Small intestine (tissue), 7 donors: Measurements from ENCODE around the gene CC2D1A. TPM values are rescaled to one million over a fixed set of nuclear protein-coding genes. Genes with fewer than 3 reads are reported as not detected.
A peak's percentile ranks its signal among the peaks of the same experiment; 100 is the strongest.

ENCODE experiments used
- DNase-seq, 2 donors: peaks; one replicate each; pipeline versions ENCODE4 v3.0.0 to v3.0.0-alpha.2; 2013
- FAIRE-seq: peaks from 2 replicates; lab custom pipeline; 2012; peaks lifted over from hg19 to GRCh38; lab: Jason Lieb, UNC
- H3K27ac ChIP-seq, 3 donors: one replicate each; pipeline ENCODE4 v1.5.1; 2013; ENCODE audit warnings: low read length in 2 of 3, mild to moderate bottlenecking in 2 of 3, control low read depth in 1 of 3, inconsistent platforms in 1 of 3, low read depth in 1 of 3, moderate library complexity in 1 of 3
- H3K27me3 ChIP-seq, 3 donors: one replicate each; pipeline ENCODE4 v1.6.1; 2013; ENCODE audit warnings: low read length in 3 of 3, inconsistent platforms in 1 of 3; ENCODE audit not compliant: control insufficient read depth in 3 of 3, insufficient read depth in 3 of 3
- H3K36me3 ChIP-seq, 3 donors: one replicate each; pipeline ENCODE4 v1.6.1; 2013; ENCODE audit warnings: low read length in 3 of 3, inconsistent platforms in 1 of 3, low read depth in 1 of 3, mild to moderate bottlenecking in 1 of 3, moderate library complexity in 1 of 3; ENCODE audit not compliant: control insufficient read depth in 3 of 3, insufficient read depth in 2 of 3
- H3K4me1 ChIP-seq, 3 donors: one replicate each; pipeline ENCODE4 v1.6.1; 2013; ENCODE audit warnings: low read length in 2 of 3, inconsistent platforms in 1 of 3, low read depth in 1 of 3, mild to moderate bottlenecking in 1 of 3, moderate library complexity in 1 of 3; ENCODE audit not compliant: control insufficient read depth in 3 of 3, insufficient read depth in 2 of 3
- H3K4me3 ChIP-seq, 3 donors: one replicate each; pipeline ENCODE4 v1.5.1; 2013; ENCODE audit warnings: low read length in 3 of 3, control low read depth in 1 of 3, inconsistent platforms in 1 of 3, low read depth in 1 of 3, mild to moderate bottlenecking in 1 of 3, moderate library complexity in 1 of 3
- H3K9me3 ChIP-seq, 2 donors: one replicate each; pipeline ENCODE4 v1.6.1; 2013; ENCODE audit warnings: low read depth in 1 of 2, low read length in 1 of 2; ENCODE audit not compliant: control insufficient read depth in 2 of 2, insufficient read depth in 1 of 2
- WGBS, 3 donors: extraction: QIAGEN DNeasy Blood & Tissue Kit; methylation state at CpG; one replicate each; pipeline ENCODE4 v1.1.7; 2013; 5-methylcytosine and 5-hydroxymethylcytosine counted together
- polyA plus RNA-seq, 4 donors: library from polyadenylated mRNA; stranded (reverse) in 3 of 4; unstranded in 1 of 4; fragments of 200-250 nt in 3 of 4; fragments of 120-200 nt in 1 of 4; gene quantifications; one replicate each; pipeline versions ENCODE4 v1.2.1 to v1.2.3, GENCODE V29; 2013
- donor health status: healthy with polysubstance abuse.
- donor health status: control.
- donor health status: control.
- donor health status: Bipolar disorder and iron deficiency.
- donor health status: healthy.

The CC2D1A gene
- polyA plus RNA-seq, 4 donors: 38.2 to 199 (median 103) TPM

DNA sequence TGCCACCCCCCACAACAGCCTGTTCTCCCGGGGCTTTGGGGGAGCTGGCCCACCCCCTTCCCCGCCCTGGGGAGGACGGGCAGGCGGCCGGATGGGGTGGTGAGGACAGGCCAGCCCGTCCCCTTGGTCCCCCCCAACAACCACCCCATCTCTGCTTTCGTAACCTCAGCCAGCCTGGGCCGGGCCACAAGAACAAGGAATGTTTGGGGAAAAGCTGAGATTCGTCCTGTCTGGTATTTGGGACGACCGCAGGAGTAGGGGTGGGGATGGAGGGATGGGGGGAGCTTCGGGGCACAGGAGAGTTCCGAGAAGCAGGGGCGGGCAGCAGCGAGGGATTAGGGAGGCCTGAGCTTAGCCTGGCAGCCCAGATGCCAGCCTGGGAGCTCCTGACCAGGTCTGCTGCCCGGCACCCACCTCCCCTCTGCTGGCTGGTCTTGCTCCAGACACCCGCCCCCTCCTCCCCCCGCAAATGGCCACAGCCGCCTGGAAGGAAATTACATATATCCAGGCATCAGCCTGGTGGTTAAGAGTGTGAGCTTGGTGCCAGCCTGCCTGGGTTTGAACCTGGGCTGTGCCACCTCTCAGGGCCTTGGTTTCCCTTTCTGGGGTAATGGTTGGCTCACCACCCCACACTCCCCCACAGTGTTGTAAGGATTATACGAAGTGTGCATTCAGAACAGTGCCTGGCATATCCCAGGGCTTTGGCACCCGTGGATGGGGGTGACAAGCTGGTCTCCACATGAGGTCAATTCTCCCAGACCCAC lies 32.5 kb downstream of the CC2D1A start, which contains the start of gene PODNL1:
Gene PODNL1 (minus strand): TSS at position 117 of the 764 bp plus-strand sequence. CDS start 236 bp downstream, outside the sequence.
- no peaks in the 10 kb centered on the region for H3K36me3 ChIP-seq
- H3K4me3 ChIP-seq: no peak within 1 kb of the TSS
- WGBS, 3 donors: 24 to 37% (median 32%) methylated on average over 18 to 21 of the region's 21 CpGs
- DNase-seq: no peak
- peaks cover 0 to 22% (median 0%) of the 10 kb centered on the region in 3 donors for H3K27me3 ChIP-seq
- no peaks in the 10 kb centered on the region for H3K4me1 ChIP-seq
- no peak within 1 kb of the TSS for H3K27ac ChIP-seq
- FAIRE-seq: no peak
- H3K9me3 ChIP-seq: peaks cover 0 to 3% of the 10 kb centered on the region in 2 donors

DNA sequence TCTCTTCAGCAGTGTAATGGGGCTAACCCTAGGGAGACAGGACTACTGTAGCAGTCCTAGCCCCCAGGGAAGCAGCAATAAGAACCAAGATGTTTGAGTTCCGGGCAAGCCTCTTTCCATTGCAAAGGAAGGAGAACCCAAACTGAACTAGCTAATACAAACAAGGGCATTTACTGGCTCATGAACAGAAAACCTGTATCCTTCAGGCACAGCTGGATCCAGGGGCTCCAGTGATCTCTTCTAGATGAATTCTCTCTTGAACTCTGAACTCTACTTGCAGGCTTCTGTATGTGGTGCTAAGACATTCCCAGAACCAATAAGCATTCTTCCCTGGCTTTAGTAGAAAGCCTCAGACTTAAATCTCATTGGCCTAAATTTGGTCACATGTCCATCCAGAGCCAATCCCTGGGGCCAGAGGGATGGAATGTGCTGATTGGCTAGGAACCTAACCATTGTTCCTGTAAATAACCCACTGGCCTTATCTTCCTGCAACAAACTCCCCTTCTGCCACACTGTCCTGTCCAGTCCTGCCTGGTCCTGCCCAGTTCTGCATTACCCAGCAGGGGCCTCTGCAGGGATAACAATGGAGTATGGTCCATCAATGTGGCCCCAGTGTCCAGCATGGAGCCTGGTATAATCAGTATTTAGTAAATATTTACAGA lies 36.2 kb downstream of the CC2D1A start:
- DNase-seq (no peak), FAIRE-seq (no peak)
- Histone ChIP-seq H3K4me1 (no peaks in the 10 kb centered on the region), H3K4me3 (no peak overlapping the region), H3K36me3 (no peaks in the 10 kb centered on the region), H3K27ac (no peak overlapping the region), H3K9me3 (peaks cover 0 to 3% of the 10 kb centered on the region in 2 donors), H3K27me3 (peaks cover 0 to 17% (median 0%) of the 10 kb centered on the region in 3 donors)
- 92 to 100% (median 100%) methylated on average over 1 of the region's 1 CpG for WGBS, 3 donors

DNA sequence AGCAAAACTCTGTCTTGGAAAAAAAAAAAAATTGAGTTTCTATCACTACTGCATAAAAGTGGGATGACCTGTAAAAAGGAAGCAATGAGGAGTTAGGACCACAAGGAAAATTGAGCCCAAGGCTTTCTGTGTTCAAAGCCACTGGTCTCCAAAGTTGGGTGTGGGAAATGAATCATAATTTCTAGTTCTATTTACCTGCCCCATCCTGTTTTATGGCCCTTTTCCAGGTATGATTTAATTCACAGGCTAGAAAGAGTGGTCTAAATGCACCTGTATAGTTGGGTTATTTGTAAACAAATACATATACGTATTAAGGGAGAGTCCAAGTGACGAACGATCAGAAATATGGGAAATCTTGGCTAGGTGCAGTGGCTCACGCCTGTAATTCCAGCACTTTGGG lies 40.4 kb downstream of the CC2D1A start:
- no peaks in the 10 kb centered on the region for H3K36me3 ChIP-seq
- 86 to 95% (median 93%) methylated on average over 4 of the region's 4 CpGs for WGBS, 3 donors
- FAIRE-seq: no peak

DNA sequence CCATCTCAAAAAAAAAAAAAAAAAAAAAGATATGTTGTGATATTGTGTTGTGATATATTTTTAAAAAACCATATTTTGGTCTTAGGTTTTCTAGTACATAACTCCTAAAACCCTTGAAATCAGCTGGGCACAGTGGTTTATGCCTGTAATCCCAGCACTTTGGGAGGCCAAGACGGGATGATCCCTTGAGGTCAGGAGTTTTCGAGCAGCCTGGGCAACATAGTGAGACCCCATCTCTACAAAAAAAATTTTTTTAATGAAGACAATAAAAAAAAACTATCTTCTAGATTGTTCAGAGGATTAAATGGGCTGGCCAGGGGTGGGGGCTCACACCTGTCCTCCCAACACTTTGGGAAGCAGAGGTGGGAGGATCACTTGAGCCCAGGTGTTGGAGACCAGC lies 45.0 kb downstream of the CC2D1A start:
- 73 to 87% (median 80%) methylated on average over 2 of the region's 2 CpGs for WGBS, 3 donors
- no peak for FAIRE-seq
- peaks cover 2 to 23% (median 4%) of the 10 kb centered on the region in 3 donors for H3K36me3 ChIP-seq

More for the DNA sequence above, 40.4 kb downstream of the CC2D1A start:
- no peak overlapping the region for H3K4me3 ChIP-seq
- no peak overlapping the region for H3K27ac ChIP-seq
- no peak for DNase-seq
- no peaks in the 10 kb centered on the region for H3K4me1 ChIP-seq
- peaks cover 0 to 3% of the 10 kb centered on the region in 2 donors for H3K9me3 ChIP-seq
- no peaks in the 10 kb centered on the region for H3K27me3 ChIP-seq

DNA sequence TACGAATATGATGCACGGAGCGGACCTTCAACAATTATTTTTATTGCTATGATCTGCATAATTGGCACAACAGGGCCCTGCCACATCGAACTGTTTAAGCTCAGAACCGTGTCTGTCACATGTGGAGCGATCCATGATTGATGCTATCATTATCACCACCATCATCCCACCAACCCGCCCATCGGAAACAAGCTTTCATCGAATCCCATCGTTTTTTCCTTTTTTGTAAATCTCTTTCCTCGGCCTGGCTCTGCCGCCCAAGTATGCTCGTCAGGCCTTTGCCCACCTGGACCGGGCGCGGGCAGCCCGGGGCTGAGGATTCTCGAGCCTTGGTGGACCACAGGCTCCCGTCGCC lies 45.8 kb downstream of the CC2D1A start:
- 7 to 8% (median 8%) methylated on average over 20 of the region's 20 CpGs for WGBS, 3 donors
- no peak overlapping the region for H3K27ac ChIP-seq
- no peak for FAIRE-seq
- H3K27me3 ChIP-seq: no peaks in the 10 kb centered on the region
- DNase-seq: no peak
- H3K9me3 ChIP-seq: no peaks in the 10 kb centered on the region
- H3K4me3 ChIP-seq: peak overlapping the region in 2 of 3 donors; percentile 25 to 41
- H3K36me3 ChIP-seq: peaks cover 7 to 31% (median 8%) of the 10 kb centered on the region in 3 donors
- peaks cover 0 to 10% (median 0%) of the 10 kb centered on the region in 3 donors for H3K4me1 ChIP-seq

More for the DNA sequence above, 45.0 kb downstream of the CC2D1A start:
- Histone ChIP-seq H3K4me1 (peaks cover 0 to 10% (median 0%) of the 10 kb centered on the region in 3 donors), H3K9me3 (no peaks in the 10 kb centered on the region), H3K27me3 (no peaks in the 10 kb centered on the region), H3K27ac (no peak overlapping the region), H3K4me3 (no peak overlapping the region)
- DNase-seq: no peak

DNA sequence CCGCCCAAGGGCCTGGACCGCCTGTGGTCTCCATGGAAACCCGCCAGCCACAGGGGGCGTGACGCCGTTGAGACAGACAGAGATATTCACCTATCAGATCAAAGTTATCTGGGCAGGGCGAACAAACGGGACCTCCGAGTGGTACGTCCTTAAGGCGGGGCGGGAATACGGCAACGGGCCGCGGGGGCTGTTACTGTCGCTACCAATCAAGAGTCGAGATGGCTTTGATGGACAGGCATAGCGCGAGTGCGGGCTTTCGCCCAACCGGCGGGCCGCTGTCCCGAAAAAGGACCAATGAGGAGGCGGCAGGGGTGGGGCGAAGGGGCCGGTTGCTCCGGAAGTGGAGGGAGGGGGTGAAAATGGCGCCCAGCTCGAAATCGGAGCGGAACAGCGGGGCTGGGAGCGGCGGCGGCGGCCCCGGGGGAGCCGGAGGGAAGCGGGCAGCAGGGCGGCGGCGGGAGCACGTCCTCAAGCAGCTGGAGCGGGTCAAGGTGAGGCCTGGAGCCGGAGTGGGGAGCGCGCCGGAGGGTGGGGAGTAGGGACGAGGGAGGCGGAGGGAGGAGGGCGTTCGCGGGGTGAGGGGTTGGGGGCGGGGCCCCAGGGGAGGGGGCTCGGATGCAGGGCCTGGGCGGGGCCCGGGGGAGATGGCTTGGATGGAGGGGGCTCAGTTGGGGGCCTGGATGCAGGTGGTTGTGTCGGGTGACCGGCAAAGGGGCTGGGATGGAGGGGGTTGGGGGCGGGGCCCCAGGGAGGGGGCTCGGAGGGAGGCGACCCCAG lies 46.3 kb downstream of the CC2D1A start, which contains the start of gene DCAF15:
Gene DCAF15 (plus strand): TSS at position 356 of the 777 bp plus-strand sequence. CDS start 4 bp downstream, at position 360.
- 1% methylated on average over 41 to 65 of the region's 65 CpGs for WGBS, 3 donors
- no peak for FAIRE-seq
- Histone ChIP-seq H3K9me3 (no peaks in the 10 kb centered on the region), H3K4me3 (peak within 1 kb of the TSS; percentile 64 to 96 (median 72)), H3K27ac (peak within 1 kb of the TSS in 2 of 3 donors; percentile 28 to 83), H3K4me1 (peaks cover 0 to 10% (median 0%) of the 10 kb centered on the region in 3 donors), H3K36me3 (peaks cover 11 to 36% (median 13%) of the 10 kb centered on the region in 3 donors), H3K27me3 (no peaks in the 10 kb centered on the region)
- peak; percentile 99 for DNase-seq

DNA sequence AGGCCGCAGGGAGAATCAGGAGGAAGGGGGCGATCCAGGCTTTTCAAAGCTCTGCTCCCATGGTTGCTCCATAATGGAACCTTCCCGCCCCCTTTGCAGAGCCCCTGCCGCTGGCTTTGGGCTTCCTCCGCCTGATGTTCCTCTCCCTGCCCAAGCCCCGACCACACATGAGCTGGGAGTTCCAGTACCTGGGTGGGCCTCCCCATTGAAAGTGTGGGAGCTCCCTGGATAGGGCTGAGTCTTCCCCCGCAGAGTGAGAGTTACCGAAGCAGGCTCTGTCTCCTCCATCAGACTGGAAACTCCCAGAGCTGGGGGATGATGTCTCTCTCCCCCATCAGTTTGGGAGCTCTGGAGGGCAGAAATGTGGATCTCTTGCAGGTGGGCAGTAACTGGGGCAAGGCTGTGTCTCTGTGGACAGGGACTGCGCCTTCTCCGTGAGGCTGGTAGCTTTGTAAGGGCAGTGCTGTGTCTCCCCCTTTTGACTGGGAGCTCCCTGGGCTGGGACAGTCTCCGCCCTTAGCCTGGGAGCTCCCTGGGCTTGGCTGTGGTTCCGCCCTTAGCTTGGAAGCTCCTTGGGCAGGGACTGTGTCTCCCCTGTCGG lies 47.0 kb downstream of the CC2D1A start:
- H3K9me3 ChIP-seq: no peaks in the 10 kb centered on the region
- peak overlapping the region; percentile 64 to 96 (median 72) for H3K4me3 ChIP-seq
- WGBS, 3 donors: 1 to 8% (median 4%) methylated on average over 10 to 13 of the region's 13 CpGs
- H3K36me3 ChIP-seq: peaks cover 13 to 43% (median 16%) of the 10 kb centered on the region in 3 donors
- FAIRE-seq: no peak
- H3K4me1 ChIP-seq: peaks cover 0 to 10% (median 0%) of the 10 kb centered on the region in 3 donors
- H3K27ac ChIP-seq: peak overlapping the region in 2 of 3 donors; percentile 28 to 60
- DNase-seq: peak; percentile 50 to 76
- no peaks in the 10 kb centered on the region for H3K27me3 ChIP-seq
